DOHH2 (cell line): Measurements from ENCODE around the gene SRGAP3.

ENCODE experiments used
- H3F3A ChIP-seq: fragments of 200-600 bp; sonication (generic), shearing (Covaris generic); 2 replicates; pipeline ENCODE4 v1.6.0; 2016; ENCODE audit warnings: antibody characterized with exemption, mild to moderate bottlenecking; ENCODE audit not compliant: control insufficient read depth, insufficient read depth
- H3K27ac ChIP-seq: fragments of 200-600 bp; sonication (generic); 2 replicates; pipeline ENCODE4 v1.5.1; 2014; ENCODE audit warnings: low read depth, mild to moderate bottlenecking, low read length, moderate library complexity
- H3K27me3 ChIP-seq: fragments of 200-600 bp; sonication (generic); 2 replicates; pipeline ENCODE4 v1.6.1; 2014; ENCODE audit warnings: mild to moderate bottlenecking, low read length, mixed read lengths; ENCODE audit not compliant: control insufficient read depth
- H3K36me3 ChIP-seq: fragments of 200-600 bp; sonication (generic); 2 replicates; pipeline ENCODE4 v1.6.1; 2014; ENCODE audit warnings: mild to moderate bottlenecking, low read length, moderate library complexity, mixed read lengths; ENCODE audit not compliant: control insufficient read depth
- H3K4me1 ChIP-seq: fragments of 200-600 bp; sonication (generic); 2 replicates; pipeline ENCODE4 v1.6.1; 2014; ENCODE audit warnings: mild to moderate bottlenecking, low read length, mixed read lengths; ENCODE audit not compliant: control insufficient read depth
- H3K4me2 ChIP-seq: fragments of 200-600 bp; sonication (generic); 2 replicates; pipeline ENCODE4 v1.6.0; 2014; ENCODE audit warnings: mild to moderate bottlenecking, low read length, moderate library complexity
- H3K4me3 ChIP-seq: fragments of 200-600 bp; sonication (generic); 2 replicates; pipeline ENCODE4 v1.5.1; 2014; ENCODE audit warnings: mild to moderate bottlenecking, low read length, mixed read lengths
- H3K79me2 ChIP-seq: fragments of 200-600 bp; sonication (generic); 2 replicates; pipeline ENCODE4 v1.6.1; 2014; ENCODE audit warnings: mild to moderate bottlenecking, low read length, mixed read lengths; ENCODE audit not compliant: control insufficient read depth
- H3K9me2 ChIP-seq: fragments of 200-600 bp; sonication (generic); replicated peaks from 2 replicates; pipeline ENCODE4 v1.6.1; 2014; ENCODE audit warnings: mild to moderate bottlenecking, low read length, mixed read lengths; ENCODE audit not compliant: control insufficient read depth
- H3K9me3 ChIP-seq: fragments of 200-600 bp; sonication (generic); 2 replicates; pipeline ENCODE4 v1.6.1; 2014; ENCODE audit warnings: antibody characterized with exemption, low read length, mixed read lengths; ENCODE audit not compliant: control insufficient read depth, insufficient read depth
- H4K20me1 ChIP-seq: fragments of 200-600 bp; sonication (generic); 2 replicates; pipeline ENCODE4 v1.6.0; 2014; ENCODE audit warnings: low read depth, mild to moderate bottlenecking, antibody characterized with exemption, low read length, moderate library complexity; ENCODE audit not compliant: control insufficient read depth, insufficient read depth
- EZH2phosphoT487 ChIP-seq: fragments of 200-600 bp; sonication (generic); IDR thresholded peaks from 2 replicates; pipeline ENCODE4 v1.6.1; 2017; ENCODE audit warnings: borderline replicate concordance, mild to moderate bottlenecking, antibody characterized with exemption, low read length, moderate library complexity, mixed read lengths
- TF ChIP-seq, protein P1 (sequence below): fragments of 200-600 bp; sonication (generic); IDR thresholded peaks from one replicate; pipeline ENCODE4 v1.5.1; 2014; ENCODE audit warnings: antibody characterized with exemption, mild to moderate bottlenecking, low read depth, low read length; ENCODE audit not compliant: poor library complexity, severe bottlenecking

SRGAP3 gene

DNA sequence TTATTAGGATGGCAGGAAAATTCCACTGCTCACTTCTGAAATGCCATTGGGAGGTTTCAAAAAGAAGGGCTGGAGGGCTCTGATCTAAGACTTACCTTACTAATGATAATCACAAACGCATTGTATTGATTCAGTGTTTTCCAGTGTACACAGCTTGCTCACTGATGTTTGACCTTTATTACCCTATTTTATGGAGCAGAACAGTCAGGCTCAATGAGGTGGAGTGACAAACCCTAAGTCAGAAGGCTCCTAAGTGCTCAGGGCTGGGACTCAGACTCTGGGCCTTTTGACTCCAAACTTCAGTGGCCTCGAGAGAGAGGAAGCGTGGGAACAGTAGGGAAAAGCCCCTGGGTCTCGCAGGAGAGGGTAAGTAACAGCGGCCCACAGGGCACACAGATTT is 265.9 kb downstream of the SRGAP3 start:
- Histone ChIP-seq H3F3A (no peaks in the 10 kb centered on the region), H3K9me2 (no peaks in the 10 kb centered on the region), H3K4me2 (no peak overlapping the region), H3K9me3 (no peaks in the 10 kb centered on the region), H3K79me2 (no peaks in the 10 kb centered on the region), H3K27ac (no peak overlapping the region), H4K20me1 (no peaks in the 10 kb centered on the region), H3K4me3 (no peak overlapping the region), H3K36me3 (no peaks in the 10 kb centered on the region), H3K27me3 (peaks cover 16% of the 10 kb centered on the region), H3K4me1 (no peaks in the 10 kb centered on the region)
- no peak for TF ChIP-seq EZH2phosphoT487
- TF ChIP-seq, protein P1, sequence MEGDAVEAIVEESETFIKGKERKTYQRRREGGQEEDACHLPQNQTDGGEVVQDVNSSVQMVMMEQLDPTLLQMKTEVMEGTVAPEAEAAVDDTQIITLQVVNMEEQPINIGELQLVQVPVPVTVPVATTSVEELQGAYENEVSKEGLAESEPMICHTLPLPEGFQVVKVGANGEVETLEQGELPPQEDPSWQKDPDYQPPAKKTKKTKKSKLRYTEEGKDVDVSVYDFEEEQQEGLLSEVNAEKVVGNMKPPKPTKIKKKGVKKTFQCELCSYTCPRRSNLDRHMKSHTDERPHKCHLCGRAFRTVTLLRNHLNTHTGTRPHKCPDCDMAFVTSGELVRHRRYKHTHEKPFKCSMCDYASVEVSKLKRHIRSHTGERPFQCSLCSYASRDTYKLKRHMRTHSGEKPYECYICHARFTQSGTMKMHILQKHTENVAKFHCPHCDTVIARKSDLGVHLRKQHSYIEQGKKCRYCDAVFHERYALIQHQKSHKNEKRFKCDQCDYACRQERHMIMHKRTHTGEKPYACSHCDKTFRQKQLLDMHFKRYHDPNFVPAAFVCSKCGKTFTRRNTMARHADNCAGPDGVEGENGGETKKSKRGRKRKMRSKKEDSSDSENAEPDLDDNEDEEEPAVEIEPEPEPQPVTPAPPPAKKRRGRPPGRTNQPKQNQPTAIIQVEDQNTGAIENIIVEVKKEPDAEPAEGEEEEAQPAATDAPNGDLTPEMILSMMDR, result no peak

DNA sequence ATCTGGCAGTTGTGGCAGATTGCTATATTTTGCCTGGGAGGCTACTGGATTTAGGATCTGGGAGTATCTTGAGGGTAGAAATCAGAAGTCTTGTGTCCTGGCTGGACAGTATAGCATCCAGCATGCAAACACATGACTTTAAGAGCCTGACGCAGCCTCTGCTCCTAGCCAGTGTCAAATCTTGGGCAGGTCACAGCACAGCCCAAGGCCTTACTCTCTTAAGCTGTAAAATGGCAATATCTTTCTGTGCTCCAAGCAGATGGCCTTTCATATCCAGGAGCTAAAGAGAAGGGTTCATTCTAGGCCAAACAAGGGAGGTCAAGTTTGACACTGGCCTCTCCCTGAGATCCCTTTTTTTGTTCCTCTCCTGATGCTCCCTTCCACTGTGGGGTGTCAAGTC is 266.4 kb downstream of the SRGAP3 start:
- Histone ChIP-seq H3K9me3 (no peaks in the 10 kb centered on the region), H3K27me3 (peaks cover 20% of the 10 kb centered on the region), H4K20me1 (no peaks in the 10 kb centered on the region), H3K36me3 (no peaks in the 10 kb centered on the region), H3K9me2 (no peaks in the 10 kb centered on the region), H3K4me3 (no peak overlapping the region), H3K4me1 (no peaks in the 10 kb centered on the region), H3F3A (no peaks in the 10 kb centered on the region), H3K79me2 (no peaks in the 10 kb centered on the region), H3K27ac (no peak overlapping the region), H3K4me2 (no peak overlapping the region)
- no peak for TF ChIP-seq EZH2phosphoT487
- TF ChIP-seq, protein P1, result no peak

DNA sequence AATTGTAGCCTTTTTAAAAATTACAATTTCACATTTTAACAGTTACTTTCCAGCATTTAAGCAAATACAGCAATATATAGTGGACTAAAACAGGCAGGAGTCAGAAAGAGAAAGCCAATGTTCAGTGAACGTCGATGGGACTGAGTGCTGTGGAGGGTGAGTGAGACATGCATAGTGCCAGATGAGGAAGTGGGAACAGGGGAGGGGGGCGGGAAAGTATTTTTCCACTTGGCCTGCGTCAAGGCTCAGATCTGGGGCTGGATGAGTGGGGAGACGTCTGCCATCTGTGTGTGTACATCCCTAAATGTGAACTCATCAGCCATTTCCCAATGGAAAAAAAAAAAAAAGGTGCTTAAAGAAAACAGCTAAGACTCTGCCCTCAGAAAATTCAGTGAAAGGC is 266.9 kb downstream of the SRGAP3 start:
- H3K27me3 ChIP-seq, result peaks cover 20% of the 10 kb centered on the region
- no peaks in the 10 kb centered on the region for H4K20me1 ChIP-seq
- no peaks in the 10 kb centered on the region for H3K79me2 ChIP-seq
- TF ChIP-seq EZH2phosphoT487, result no peak
- H3K9me3 ChIP-seq, result no peaks in the 10 kb centered on the region
- no peaks in the 10 kb centered on the region for H3F3A ChIP-seq
- no peaks in the 10 kb centered on the region for H3K36me3 ChIP-seq
- H3K9me2 ChIP-seq, result no peaks in the 10 kb centered on the region
- no peak overlapping the region for H3K27ac ChIP-seq
- H3K4me1 ChIP-seq, result no peaks in the 10 kb centered on the region
- no peak overlapping the region for H3K4me2 ChIP-seq
- H3K4me3 ChIP-seq, result no peak overlapping the region

DNA sequence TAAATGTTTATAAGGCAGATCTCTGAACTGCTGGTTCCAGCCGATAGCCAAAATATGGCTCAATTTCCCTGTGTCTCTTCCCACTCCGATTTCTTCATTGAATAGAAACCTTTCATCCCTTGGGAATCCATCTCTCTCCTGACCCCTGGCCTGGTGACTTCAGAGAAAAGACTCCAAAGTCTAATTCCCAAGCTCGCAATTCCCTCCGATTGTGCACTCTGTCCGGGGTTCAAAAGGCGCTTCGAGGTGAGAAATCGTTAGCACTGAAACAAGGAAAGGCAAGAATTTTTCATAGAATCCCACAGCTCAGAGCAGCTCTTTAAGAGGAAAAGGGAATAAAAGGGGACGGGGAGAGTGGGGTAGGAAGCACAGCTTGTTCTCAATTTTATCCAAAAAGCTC is 267.7 kb downstream of the SRGAP3 start:
- Histone ChIP-seq H3K4me3 (no peak overlapping the region), H3K36me3 (no peaks in the 10 kb centered on the region), H3K4me1 (no peaks in the 10 kb centered on the region), H3K27me3 (peaks cover 20% of the 10 kb centered on the region), H3F3A (no peaks in the 10 kb centered on the region), H3K9me3 (no peaks in the 10 kb centered on the region), H3K27ac (no peak overlapping the region), H4K20me1 (no peaks in the 10 kb centered on the region), H3K4me2 (no peak overlapping the region), H3K79me2 (no peaks in the 10 kb centered on the region), H3K9me2 (no peaks in the 10 kb centered on the region)
- TF ChIP-seq, protein P1, result no peak
- TF ChIP-seq EZH2phosphoT487, result no peak
